HuH-7 (cell line): ENCODE results near the gene NR3C2.

Experiments used
- DNase-seq: peaks from one replicate; pipeline ENCODE4 v3.0.0; 2011; ENCODE audit warnings: low spot score

NR3C2 gene

GRCh38 chr4:148311526-148311925 lies 130.7 kb downstream of the NR3C2 start:
- DNase-seq = no peak

- no peak for DNase-seq
These were observed 131.5 kb downstream of the NR3C2 start for GRCh38 chr4:148310756-148311155.

DNA sequence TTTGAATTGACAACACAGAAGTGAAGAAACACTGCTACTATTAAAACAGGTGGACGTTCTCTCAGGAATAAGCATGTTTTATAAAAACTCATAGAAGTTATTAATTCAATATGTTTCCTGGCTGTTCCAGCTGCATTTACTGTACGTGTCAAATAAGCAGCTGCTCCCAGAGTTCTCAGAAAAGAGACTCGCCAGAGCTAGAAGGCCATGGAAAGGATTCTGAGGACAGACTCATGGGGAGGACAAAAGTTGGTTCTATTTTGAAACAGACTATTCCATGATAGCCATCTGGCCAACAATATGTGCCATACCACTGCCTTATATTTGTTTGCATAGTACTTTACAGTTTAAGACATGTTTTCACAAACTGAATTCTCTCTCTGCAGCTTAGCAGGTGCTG lies 136.5 kb downstream of the NR3C2 start:
- no peak for DNase-seq

DNA sequence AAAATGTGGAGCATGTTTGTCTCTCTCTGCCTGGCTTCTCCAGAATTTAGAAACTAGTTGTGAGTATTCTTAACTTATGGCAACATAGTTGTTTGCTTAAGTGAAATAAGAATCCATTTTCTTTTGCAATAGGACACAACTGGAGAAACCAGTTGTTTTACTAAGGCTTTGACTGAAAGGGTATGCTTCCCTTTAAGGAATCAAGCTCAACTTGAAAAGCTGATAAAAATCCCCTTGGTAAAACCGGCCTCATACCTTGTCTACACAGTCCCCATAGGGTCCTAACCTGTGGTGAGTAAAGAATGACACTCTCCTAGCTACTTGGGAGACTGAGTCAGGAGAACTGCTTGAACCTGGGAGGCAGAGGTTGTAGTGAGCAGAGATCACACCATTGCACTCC lies 139.8 kb downstream of the NR3C2 start:
- DNase-seq = no peak

GRCh38 chr4:148300877-148301276 lies 141.3 kb downstream of the NR3C2 start:
- no peak for DNase-seq

GRCh38 chr4:148299337-148299736 lies 142.9 kb downstream of the NR3C2 start:
- DNase-seq = no peak

DNA sequence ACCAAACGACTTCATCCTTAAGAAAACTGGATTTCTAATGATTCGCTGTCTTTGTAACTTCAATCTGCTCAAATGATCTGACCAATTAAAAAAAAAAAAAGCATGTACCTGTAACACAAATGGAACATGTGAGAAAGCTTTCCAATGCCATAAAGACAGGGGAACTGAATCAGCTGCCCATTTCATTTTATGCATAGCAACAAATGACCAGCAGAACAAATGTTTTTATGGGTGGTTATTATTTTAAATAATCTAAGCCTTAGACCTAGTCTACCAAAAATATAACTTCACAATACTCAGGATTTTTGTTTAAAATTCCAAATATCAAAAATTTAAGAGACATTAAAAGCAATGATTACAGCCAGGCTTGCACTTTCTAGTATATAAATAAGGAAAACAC lies 145.7 kb downstream of the NR3C2 start:
- no peak for DNase-seq

- DNase-seq = no peak
These were observed 146.6 kb downstream of the NR3C2 start for GRCh38 chr4:148295642-148296041.

GRCh38 chr4:148293571-148293970 lies 148.6 kb downstream of the NR3C2 start:
- no peak for DNase-seq

DNA sequence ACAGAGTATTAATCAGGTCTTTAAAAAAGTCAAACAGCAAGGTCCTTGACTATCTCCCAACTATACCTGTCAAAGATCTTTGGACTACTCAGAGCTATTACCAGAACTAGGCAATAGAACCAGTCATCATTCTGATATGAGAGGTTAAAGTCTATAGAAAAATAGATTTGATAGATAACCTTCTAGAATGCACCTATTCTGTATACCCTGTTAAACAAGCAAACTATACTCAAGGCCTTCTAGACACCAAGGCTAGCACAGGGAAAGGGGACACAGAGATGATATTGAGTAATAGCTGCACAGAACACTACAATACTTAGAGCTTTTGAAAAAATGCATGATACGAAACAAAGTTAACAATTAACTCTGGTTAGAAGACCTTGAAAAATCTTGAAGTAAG lies 149.5 kb downstream of the NR3C2 start:
- no peak for DNase-seq

- DNase-seq = no peak
These were observed 152.5 kb downstream of the NR3C2 start for GRCh38 chr4:148289740-148290139.

DNA sequence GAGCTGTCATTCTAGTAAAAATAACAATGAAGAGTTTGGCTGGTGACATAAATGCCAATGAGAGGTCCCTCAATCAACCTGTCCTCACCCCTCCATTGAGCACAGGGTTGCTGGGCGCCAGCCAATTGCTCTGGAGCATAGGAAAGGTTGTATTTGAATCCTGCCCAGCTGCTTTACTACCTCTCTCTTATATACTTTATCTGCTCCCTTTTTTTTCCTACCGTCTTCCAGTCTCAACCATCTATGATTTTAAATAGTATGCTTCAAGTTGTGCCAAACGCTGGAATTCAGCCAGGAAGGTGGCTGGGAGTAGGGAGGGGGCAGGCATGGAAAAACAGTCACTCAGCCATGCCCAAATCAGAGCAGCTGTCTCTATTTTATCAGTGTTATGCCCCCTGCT lies 153.8 kb downstream of the NR3C2 start:
- DNase-seq = no peak

- DNase-seq = no peak
These were observed 155.1 kb downstream of the NR3C2 start for GRCh38 chr4:148287111-148287510.

DNA sequence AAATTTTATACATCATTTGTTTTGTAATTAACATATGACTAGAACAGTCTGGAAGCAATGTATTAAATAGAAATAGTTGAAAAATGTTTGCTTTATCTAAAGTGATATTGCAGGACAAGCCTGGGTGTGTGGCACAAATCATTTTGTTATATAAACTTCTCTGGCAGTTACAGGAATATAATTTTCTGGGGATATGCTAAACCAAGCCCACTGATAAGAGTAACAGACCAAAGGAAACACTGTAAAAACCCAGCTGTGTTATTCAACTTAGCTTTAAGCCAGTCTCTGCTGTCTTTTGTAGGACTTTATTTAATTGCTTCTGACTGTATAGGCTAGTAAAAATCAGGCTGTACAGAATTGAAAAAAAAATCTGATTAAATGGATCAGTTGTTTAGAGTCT lies 156.2 kb downstream of the NR3C2 start:
- DNase-seq = no peak

DNA sequence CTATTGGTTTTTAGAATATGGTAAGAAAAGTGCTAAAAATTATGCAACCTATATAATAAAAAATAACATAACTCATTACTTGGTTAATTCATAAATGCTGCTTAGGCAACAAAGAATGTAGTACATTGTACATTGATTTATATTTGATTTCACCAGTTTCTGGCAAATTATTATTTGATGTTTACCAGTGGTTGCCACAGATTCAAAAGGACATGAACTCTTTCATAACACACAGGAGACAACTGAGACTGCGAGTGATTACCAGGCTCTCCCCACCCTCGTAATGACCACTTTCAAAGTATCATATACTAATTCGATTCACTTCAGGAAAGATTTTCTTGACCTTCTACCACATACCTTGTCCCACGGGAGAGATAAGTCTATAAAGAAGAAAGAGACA lies 158.5 kb downstream of the NR3C2 start:
- DNase-seq = no peak

GRCh38 chr4:148278310-148278709 lies 163.9 kb downstream of the NR3C2 start:
- no peak for DNase-seq

- DNase-seq = no peak
These were observed 166.9 kb downstream of the NR3C2 start for GRCh38 chr4:148275266-148275665.

DNA sequence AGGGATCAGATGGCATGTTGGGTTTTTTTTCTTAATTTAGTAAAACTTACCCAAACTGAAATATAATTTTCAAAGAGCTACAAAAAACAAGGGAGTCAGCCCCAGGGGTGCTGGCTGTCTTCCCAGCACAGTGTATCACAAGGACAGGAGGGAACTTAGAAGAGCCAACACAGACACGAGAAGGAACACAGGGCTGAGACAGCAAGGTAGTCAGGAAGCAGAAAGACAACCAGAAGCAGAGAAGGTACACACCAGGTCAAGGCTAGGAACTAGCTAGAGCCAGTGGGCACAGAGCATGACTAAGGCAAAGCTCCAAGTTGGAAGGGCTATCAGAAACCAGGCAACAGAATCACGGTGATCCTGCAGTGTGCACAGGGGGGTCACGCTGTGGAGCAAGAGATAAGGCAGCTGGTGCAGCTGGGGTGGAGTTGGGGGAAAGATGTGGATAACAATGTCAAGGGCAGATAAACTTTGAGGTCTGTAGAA lies 168.7 kb downstream of the NR3C2 start:
- DNase-seq = no peak

GRCh38 chr4:148271166-148271565 lies 171.0 kb downstream of the NR3C2 start:
- DNase-seq = no peak

GRCh38 chr4:148270630-148271029 lies 171.6 kb downstream of the NR3C2 start:
- DNase-seq = no peak

- no peak for DNase-seq
These were observed 173.4 kb downstream of the NR3C2 start for GRCh38 chr4:148268835-148269234.

- no peak for DNase-seq
These were observed 175.3 kb downstream of the NR3C2 start for GRCh38 chr4:148266921-148267320.

GRCh38 chr4:148266240-148266639 lies 176.0 kb downstream of the NR3C2 start:
- DNase-seq = no peak

- peak; percentile 5 for DNase-seq
These were observed 176.6 kb downstream of the NR3C2 start for GRCh38 chr4:148265627-148266026.

- DNase-seq = no peak
These were observed 178.4 kb downstream of the NR3C2 start for GRCh38 chr4:148263802-148264201.
